ENCODE measurements around the gene EHD1. TPM values are rescaled to one million over a fixed set of nuclear protein-coding genes. Genes with fewer than 3 reads are reported as not detected.

EHD1 gene
- total and polyA plus RNA-seq, 7 experiments from 2014 or later: 102 to 263 (median 141) TPM

GRCh38 chr11:64862987-64863390 is 15.4 kb downstream of the EHD1 start:
- ATAC-seq: no peak
- H3K4me3 ChIP-seq (ENCODE audit: low read length): peak overlapping the region; percentile 45
- Mint-ChIP-seq H3K27ac (peak overlapping the region; percentile 91 to 98 (median 96)), H3K4me1 (peaks cover 67 to 92% (median 80%) of the 10 kb centered on the region in 7 donors), H3K36me3 (peaks cover 0 to 37% (median 18%) of the 10 kb centered on the region in 5 donors), H3K27me3 (no peaks in the 10 kb centered on the region), H3K9me3 (peaks cover 0 to 5% (median 0%) of the 10 kb centered on the region in 11 donors), H3K4me3 (peak overlapping the region; percentile 70 to 91 (median 81))
- POLR2A ChIA-PET: interaction anchor here (0.5 to 29.3 kb wide), 9 partner anchors 11 to 259 kb away, joined by 3 to 1324 read pairs (median 4); partner anchors contain the start of genes CDC42BPG, EHD1, FAU and MRPL49
- H3K9me3 ChIP-seq (ENCODE audit: control insufficient read depth in 2 of 3, low read length in 3 of 3): no peaks in the 10 kb centered on the region
- intact Hi-C loops (cut with micrococcal nuclease): no loop called here
- H3K27me3 ChIP-seq (ENCODE audit: control insufficient read depth in 2 of 2, insufficient read depth in 2 of 2, low read length in 2 of 2): no peaks in the 10 kb centered on the region
- peaks cover 86 to 98% of the 10 kb centered on the region in 2 donors for H3K4me1 ChIP-seq (ENCODE audit: control insufficient read depth in 2 of 2, insufficient read depth in 2 of 2, low read length in 2 of 2)
- H3K27ac ChIP-seq (ENCODE audit: low read depth, low read length): peak overlapping the region; percentile 76
- DNase-seq: no peak
- CTCF ChIA-PET: interaction anchor here (14.9 to 29.8 kb wide), 2 partner anchors 12 to 23 kb away, joined by 280 to 945 read pairs; partner anchors contain the start of gene EHD1
- peaks cover 0 to 3% (median 3%) of the 10 kb centered on the region in 3 experiments for H3K36me3 ChIP-seq (ENCODE audit: control insufficient read depth in 2 of 3, insufficient read depth in 3 of 3, low read length in 3 of 3)

- CTCF ChIA-PET: interaction anchor here (0.6 to 29.8 kb wide), 4 partner anchors 9 to 88 kb away, joined by 4 to 945 read pairs (median 142); partner anchors contain the start of gene EHD1
- DNase-seq: peak in 1 of 9 donors; percentile 36
- H3K36me3 ChIP-seq (ENCODE audit: control insufficient read depth in 2 of 3, insufficient read depth in 3 of 3, low read length in 3 of 3): peaks cover 0 to 5% (median 3%) of the 10 kb centered on the region in 3 experiments
- no peaks in the 10 kb centered on the region for H3K9me3 ChIP-seq (ENCODE audit: control insufficient read depth in 2 of 3, low read length in 3 of 3)
- peaks cover 95% of the 10 kb centered on the region in 2 donors for H3K4me1 ChIP-seq (ENCODE audit: control insufficient read depth in 2 of 2, insufficient read depth in 2 of 2, low read length in 2 of 2)
- Mint-ChIP-seq H3K4me1 (peaks cover 59 to 92% (median 80%) of the 10 kb centered on the region in 7 donors), H3K36me3 (peaks cover 0 to 40% (median 13%) of the 10 kb centered on the region in 5 donors), H3K27me3 (no peaks in the 10 kb centered on the region), H3K4me3 (peak overlapping the region; percentile 74 to 91 (median 82)), H3K27ac (peak overlapping the region; percentile 87 to 98 (median 96)), H3K9me3 (peaks cover 0 to 5% (median 0%) of the 10 kb centered on the region in 11 donors)
- H3K27ac ChIP-seq (ENCODE audit: low read depth, low read length): peak overlapping the region; percentile 76
- no peak for ATAC-seq
- H3K27me3 ChIP-seq (ENCODE audit: control insufficient read depth in 2 of 2, insufficient read depth in 2 of 2, low read length in 2 of 2): no peaks in the 10 kb centered on the region
- H3K4me3 ChIP-seq (ENCODE audit: low read length): peak overlapping the region; percentile 45
- intact Hi-C loops (cut with micrococcal nuclease): no loop called here
- POLR2A ChIA-PET: interaction anchor here (1.2 to 29.3 kb wide), 8 partner anchors 2 to 639 kb away, joined by 3 to 1324 read pairs (median 17); partner anchors contain the start of genes CDC42BPG, EHD1, FAU and MRPL49
Observed at GRCh38 chr11:64861227-64861975, 17.0 kb downstream of the EHD1 start.

- ChIA-PET POLR2A (interaction anchor here (0.6 to 29.3 kb wide), 17 partner anchors 4 to 561 kb away, joined by 3 to 1324 read pairs (median 4); partner anchors contain the start of genes CDC42BPG, EHD1, FAU and MRPL49), CTCF (interaction anchor here (0.6 to 29.8 kb wide), 5 partner anchors 9 to 1231 kb away, joined by 4 to 945 read pairs (median 35); partner anchors contain the start of gene EHD1)
- intact Hi-C loops (cut with micrococcal nuclease): loop anchor here (1.0 to 5.0 kb wide), 7 partner anchors 8 to 238 kb away; partner anchors contain the start of genes EHD1 (in 2 of the 2), ATG2A (in 1 of the 2) and VPS51 (in 1 of the 2)
- Histone ChIP-seq H3K4me1 (ENCODE audit: control insufficient read depth in 2 of 2, insufficient read depth in 2 of 2, low read length in 2 of 2) (peaks cover 95 to 96% of the 10 kb centered on the region in 2 donors), H3K27ac (ENCODE audit: low read depth, low read length) (peak overlapping the region; percentile 74), H3K9me3 (ENCODE audit: control insufficient read depth in 2 of 3, low read length in 3 of 3) (no peaks in the 10 kb centered on the region), H3K27me3 (ENCODE audit: control insufficient read depth in 2 of 2, insufficient read depth in 2 of 2, low read length in 2 of 2) (no peaks in the 10 kb centered on the region), H3K36me3 (ENCODE audit: control insufficient read depth in 2 of 3, insufficient read depth in 3 of 3, low read length in 3 of 3) (peaks cover under 1 to 21% (median 9%) of the 10 kb centered on the region in 3 experiments), H3K4me3 (ENCODE audit: low read length) (peak overlapping the region; percentile 43)
- H3K27ac Mint-ChIP-seq: peak overlapping the region; percentile 87 to 98 (median 96)
- H3K27me3 Mint-ChIP-seq: no peaks in the 10 kb centered on the region
- DNase-seq: peak in 8 of 9 donors; percentile 63 to 80 (median 74)
- ATAC-seq: peak; percentile 75
- H3K36me3 Mint-ChIP-seq: peaks cover 0 to 41% (median 11%) of the 10 kb centered on the region in 5 donors
- H3K4me3 Mint-ChIP-seq: peak overlapping the region; percentile 74 to 91 (median 82)
- H3K9me3 Mint-ChIP-seq: peaks cover 0 to 1% (median 0%) of the 10 kb centered on the region in 11 donors
- peaks cover 53 to 92% (median 80%) of the 10 kb centered on the region in 7 donors for H3K4me1 Mint-ChIP-seq
Observed at GRCh38 chr11:64859542-64860414, 18.6 kb downstream of the EHD1 start.

- peaks cover 9 to 33% (median 16%) of the 10 kb centered on the region in 3 experiments for H3K36me3 ChIP-seq (ENCODE audit: control insufficient read depth in 2 of 3, insufficient read depth in 3 of 3, low read length in 3 of 3)
- H3K4me3 ChIP-seq (ENCODE audit: low read length): peak overlapping the region; percentile 43
- ChIA-PET CTCF (interaction anchor here (0.6 to 29.8 kb wide), 7 partner anchors 8 to 1763 kb away, joined by 3 to 945 read pairs (median 4); partner anchors contain the start of gene EHD1), POLR2A (interaction anchor here (0.7 to 29.3 kb wide), 13 partner anchors 5 to 562 kb away, joined by 3 to 1324 read pairs (median 5); partner anchors contain the start of genes CDC42BPG, EHD1, FAU and MRPL49)
- H3K27me3 ChIP-seq (ENCODE audit: control insufficient read depth in 2 of 2, insufficient read depth in 2 of 2, low read length in 2 of 2): no peaks in the 10 kb centered on the region
- H3K4me1 ChIP-seq (ENCODE audit: control insufficient read depth in 2 of 2, insufficient read depth in 2 of 2, low read length in 2 of 2): peaks cover 95 to 96% of the 10 kb centered on the region in 2 donors
- Mint-ChIP-seq H3K4me1 (peaks cover 51 to 92% (median 86%) of the 10 kb centered on the region in 7 donors), H3K27ac (peak overlapping the region; percentile 87 to 98 (median 96)), H3K4me3 (peak overlapping the region; percentile 74 to 91 (median 82)), H3K9me3 (peaks cover 0 to 1% (median 0%) of the 10 kb centered on the region in 11 donors), H3K36me3 (peaks cover 0 to 47% (median 12%) of the 10 kb centered on the region in 5 donors), H3K27me3 (no peaks in the 10 kb centered on the region)
- H3K9me3 ChIP-seq (ENCODE audit: control insufficient read depth in 2 of 3, low read length in 3 of 3): no peaks in the 10 kb centered on the region
- intact Hi-C loops (cut with micrococcal nuclease): loop anchor here (1.0 to 5.0 kb wide), 7 partner anchors 7 to 239 kb away; partner anchors contain the start of genes EHD1 (in 2 of the 2), ATG2A (in 1 of the 2) and VPS51 (in 1 of the 2)
- ATAC-seq: peak; percentile 56
- DNase-seq: peak in 7 of 9 donors; percentile 60 to 77 (median 67)
- H3K27ac ChIP-seq (ENCODE audit: low read depth, low read length): peak overlapping the region; percentile 74
Observed at GRCh38 chr11:64858467-64859263, 19.8 kb downstream of the EHD1 start.

- DNase-seq: no peak
- ATAC-seq: no peak
- H3K27me3 ChIP-seq (ENCODE audit: control insufficient read depth in 2 of 2, insufficient read depth in 2 of 2, low read length in 2 of 2): no peaks in the 10 kb centered on the region
- peak overlapping the region; percentile 4 for H3K4me3 ChIP-seq (ENCODE audit: low read length)
- Mint-ChIP-seq H3K27me3 (no peaks in the 10 kb centered on the region), H3K4me3 (peak overlapping the region in 8 of 10 donors; percentile 24 to 91 (median 52)), H3K9me3 (peaks cover 0 to 1% (median 0%) of the 10 kb centered on the region in 11 donors), H3K36me3 (peaks cover 0 to 53% (median 15%) of the 10 kb centered on the region in 5 donors), H3K4me1 (peaks cover 51 to 92% (median 86%) of the 10 kb centered on the region in 7 donors), H3K27ac (peak overlapping the region in 8 of 9 donors; percentile 55 to 98 (median 87))
- peaks cover 95 to 96% of the 10 kb centered on the region in 2 donors for H3K4me1 ChIP-seq (ENCODE audit: control insufficient read depth in 2 of 2, insufficient read depth in 2 of 2, low read length in 2 of 2)
- peaks cover 9 to 44% (median 16%) of the 10 kb centered on the region in 3 experiments for H3K36me3 ChIP-seq (ENCODE audit: control insufficient read depth in 2 of 3, insufficient read depth in 3 of 3, low read length in 3 of 3)
- no peaks in the 10 kb centered on the region for H3K9me3 ChIP-seq (ENCODE audit: control insufficient read depth in 2 of 3, low read length in 3 of 3)
- ChIA-PET CTCF (interaction anchor here (14.9 to 29.8 kb wide), 2 partner anchors 7 to 29 kb away, joined by 280 to 945 read pairs; partner anchors contain the start of gene EHD1), POLR2A (interaction anchor here (1.3 to 29.3 kb wide), 5 partner anchors 6 to 83 kb away, joined by 3 to 1324 read pairs (median 457); partner anchors contain the start of genes CDC42BPG, EHD1 and SF1)
- H3K27ac ChIP-seq (ENCODE audit: low read depth, low read length): peak overlapping the region; percentile 74
- intact Hi-C loops (cut with micrococcal nuclease): loop anchor here in 1 of 2 donors (5.0 kb wide), 1 partner anchor 240 kb away; the partner anchor contains the start of gene VPS51
Observed at GRCh38 chr11:64857485-64857884, 20.9 kb downstream of the EHD1 start.
